Measurements from ENCODE around the gene PAWR. TPM values are rescaled to one million over a fixed set of nuclear protein-coding genes. Genes with fewer than 3 reads are reported as not detected.

PAWR gene
- total and polyA plus RNA-seq, 2 of the 13 experiments (the other 11 are each of a cell fraction or from before 2014, with no cell fraction given) = 29.1 to 36.1 TPM

DNA sequence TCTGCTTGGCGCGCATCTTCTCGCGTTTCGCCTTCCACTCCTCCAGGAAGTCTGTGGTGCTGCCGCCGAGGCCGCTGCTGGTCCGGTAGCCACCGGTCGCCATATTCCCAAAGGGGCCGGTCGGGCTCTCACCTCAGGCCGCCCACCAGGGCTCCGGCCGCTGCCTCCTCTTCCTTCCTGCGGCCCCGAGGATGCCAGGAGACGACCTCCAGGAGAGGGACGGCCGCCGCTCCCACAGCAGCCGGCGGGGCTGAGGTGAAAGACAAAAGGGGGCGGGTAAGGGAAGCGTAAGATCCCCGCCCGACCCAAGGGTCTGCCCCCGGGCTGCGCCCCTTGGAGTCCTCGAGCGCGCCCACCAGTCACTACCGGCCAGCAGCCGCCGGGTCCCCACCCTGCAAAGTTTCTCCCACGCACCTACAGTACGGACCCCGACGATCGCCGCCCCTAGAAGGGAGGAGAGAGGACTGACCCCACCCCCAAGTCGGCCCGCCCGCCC, 574 bp downstream of the PAWR start (continued):
- TF ChIP-seq NAIF1 (CRISPR knock-in tag; IDR thresholded peaks at IDR 0.05; ENCODE audit: borderline replicate concordance) (0 out of 2 replicates have a peak, but pooled peaks have one; percentile 65), XRCC5 (optimal IDR thresholded peaks at IDR 0.05; ENCODE audit: low read length) (peak; percentile 42), SIX4 (CRISPR knock-in tag; IDR thresholded peaks at IDR 0.05) (no peak), POLR2G (IDR thresholded peaks at IDR 0.05; ENCODE audit: low read depth, low read length) (peak; percentile 59), TAF1 (CRISPR knock-in tag; IDR thresholded peaks at IDR 0.05) (peak; percentile 41; the same call in 1 of the 2 replicates), SP2 (CRISPR knock-in tag; IDR thresholded peaks at IDR 0.05) (no peak), SOX13 (IDR thresholded peaks at IDR 0.05) (no peak), SOX13 (CRISPR knock-in tag; conservative IDR thresholded peaks at IDR 0.05 in 1 of 2, IDR thresholded peaks at IDR 0.05 in 1 of 2) (0 out of 4 replicates have a peak, but pooled peaks of 1 of the 2 experiments have one; percentile 3), MBNL3 (CRISPR knock-in tag; conservative IDR thresholded peaks at IDR 0.05) (no peak), AGO2 (optimal IDR thresholded peaks at IDR 0.05; ENCODE audit: low read depth, low read length) (peak; percentile 62), ZFP37 (CRISPR knock-in tag; IDR thresholded peaks at IDR 0.05; ENCODE audit: borderline replicate concordance) (no peak), ZNF333 (CRISPR knock-in tag; IDR thresholded peaks at IDR 0.05; ENCODE audit: borderline replicate concordance) (no peak), NCOA5 (CRISPR knock-in tag; IDR thresholded peaks at IDR 0.05) (no peak), WIZ (CRISPR knock-in tag; IDR thresholded peaks at IDR 0.05) (no peak), RBM39 (IDR thresholded peaks at IDR 0.05; ENCODE audit: low read depth, low read length, poor library complexity, severe bottlenecking) (peak; percentile 79), HOXA9 (CRISPR knock-in tag; IDR thresholded peaks at IDR 0.05; ENCODE audit: borderline replicate concordance) (0 out of 2 replicates have a peak, but pooled peaks have one; percentile 12)
- TF ChIP-seq, protein P1, sequence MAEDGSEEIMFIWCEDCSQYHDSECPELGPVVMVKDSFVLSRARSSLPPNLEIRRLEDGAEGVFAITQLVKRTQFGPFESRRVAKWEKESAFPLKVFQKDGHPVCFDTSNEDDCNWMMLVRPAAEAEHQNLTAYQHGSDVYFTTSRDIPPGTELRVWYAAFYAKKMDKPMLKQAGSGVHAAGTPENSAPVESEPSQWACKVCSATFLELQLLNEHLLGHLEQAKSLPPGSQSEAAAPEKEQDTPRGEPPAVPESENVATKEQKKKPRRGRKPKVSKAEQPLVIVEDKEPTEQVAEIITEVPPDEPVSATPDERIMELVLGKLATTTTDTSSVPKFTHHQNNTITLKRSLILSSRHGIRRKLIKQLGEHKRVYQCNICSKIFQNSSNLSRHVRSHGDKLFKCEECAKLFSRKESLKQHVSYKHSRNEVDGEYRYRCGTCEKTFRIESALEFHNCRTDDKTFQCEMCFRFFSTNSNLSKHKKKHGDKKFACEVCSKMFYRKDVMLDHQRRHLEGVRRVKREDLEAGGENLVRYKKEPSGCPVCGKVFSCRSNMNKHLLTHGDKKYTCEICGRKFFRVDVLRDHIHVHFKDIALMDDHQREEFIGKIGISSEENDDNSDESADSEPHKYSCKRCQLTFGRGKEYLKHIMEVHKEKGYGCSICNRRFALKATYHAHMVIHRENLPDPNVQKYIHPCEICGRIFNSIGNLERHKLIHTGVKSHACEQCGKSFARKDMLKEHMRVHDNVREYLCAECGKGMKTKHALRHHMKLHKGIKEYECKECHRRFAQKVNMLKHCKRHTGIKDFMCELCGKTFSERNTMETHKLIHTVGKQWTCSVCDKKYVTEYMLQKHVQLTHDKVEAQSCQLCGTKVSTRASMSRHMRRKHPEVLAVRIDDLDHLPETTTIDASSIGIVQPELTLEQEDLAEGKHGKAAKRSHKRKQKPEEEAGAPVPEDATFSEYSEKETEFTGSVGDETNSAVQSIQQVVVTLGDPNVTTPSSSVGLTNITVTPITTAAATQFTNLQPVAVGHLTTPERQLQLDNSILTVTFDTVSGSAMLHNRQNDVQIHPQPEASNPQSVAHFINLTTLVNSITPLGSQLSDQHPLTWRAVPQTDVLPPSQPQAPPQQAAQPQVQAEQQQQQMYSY (CRISPR knock-in tag; IDR thresholded peaks at IDR 0.05) = 0 out of 2 replicates have a peak, but pooled peaks have one; percentile 35
- TF ChIP-seq, protein P2, sequence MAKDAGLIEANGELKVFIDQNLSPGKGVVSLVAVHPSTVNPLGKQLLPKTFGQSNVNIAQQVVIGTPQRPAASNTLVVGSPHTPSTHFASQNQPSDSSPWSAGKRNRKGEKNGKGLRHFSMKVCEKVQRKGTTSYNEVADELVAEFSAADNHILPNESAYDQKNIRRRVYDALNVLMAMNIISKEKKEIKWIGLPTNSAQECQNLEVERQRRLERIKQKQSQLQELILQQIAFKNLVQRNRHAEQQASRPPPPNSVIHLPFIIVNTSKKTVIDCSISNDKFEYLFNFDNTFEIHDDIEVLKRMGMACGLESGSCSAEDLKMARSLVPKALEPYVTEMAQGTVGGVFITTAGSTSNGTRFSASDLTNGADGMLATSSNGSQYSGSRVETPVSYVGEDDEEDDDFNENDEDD (CRISPR knock-in tag; IDR thresholded peaks at IDR 0.05; ENCODE audit: borderline replicate concordance) = no peak
- TF ChIP-seq, protein P3, sequence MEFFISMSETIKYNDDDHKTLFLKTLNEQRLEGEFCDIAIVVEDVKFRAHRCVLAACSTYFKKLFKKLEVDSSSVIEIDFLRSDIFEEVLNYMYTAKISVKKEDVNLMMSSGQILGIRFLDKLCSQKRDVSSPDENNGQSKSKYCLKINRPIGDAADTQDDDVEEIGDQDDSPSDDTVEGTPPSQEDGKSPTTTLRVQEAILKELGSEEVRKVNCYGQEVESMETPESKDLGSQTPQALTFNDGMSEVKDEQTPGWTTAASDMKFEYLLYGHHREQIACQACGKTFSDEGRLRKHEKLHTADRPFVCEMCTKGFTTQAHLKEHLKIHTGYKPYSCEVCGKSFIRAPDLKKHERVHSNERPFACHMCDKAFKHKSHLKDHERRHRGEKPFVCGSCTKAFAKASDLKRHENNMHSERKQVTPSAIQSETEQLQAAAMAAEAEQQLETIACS (CRISPR knock-in tag; IDR thresholded peaks at IDR 0.05) = no peak
- TF ChIP-seq, protein P4, sequence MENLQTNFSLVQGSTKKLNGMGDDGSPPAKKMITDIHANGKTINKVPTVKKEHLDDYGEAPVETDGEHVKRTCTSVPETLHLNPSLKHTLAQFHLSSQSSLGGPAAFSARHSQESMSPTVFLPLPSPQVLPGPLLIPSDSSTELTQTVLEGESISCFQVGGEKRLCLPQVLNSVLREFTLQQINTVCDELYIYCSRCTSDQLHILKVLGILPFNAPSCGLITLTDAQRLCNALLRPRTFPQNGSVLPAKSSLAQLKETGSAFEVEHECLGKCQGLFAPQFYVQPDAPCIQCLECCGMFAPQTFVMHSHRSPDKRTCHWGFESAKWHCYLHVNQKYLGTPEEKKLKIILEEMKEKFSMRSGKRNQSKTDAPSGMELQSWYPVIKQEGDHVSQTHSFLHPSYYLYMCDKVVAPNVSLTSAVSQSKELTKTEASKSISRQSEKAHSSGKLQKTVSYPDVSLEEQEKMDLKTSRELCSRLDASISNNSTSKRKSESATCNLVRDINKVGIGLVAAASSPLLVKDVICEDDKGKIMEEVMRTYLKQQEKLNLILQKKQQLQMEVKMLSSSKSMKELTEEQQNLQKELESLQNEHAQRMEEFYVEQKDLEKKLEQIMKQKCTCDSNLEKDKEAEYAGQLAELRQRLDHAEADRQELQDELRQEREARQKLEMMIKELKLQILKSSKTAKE (CRISPR knock-in tag; IDR thresholded peaks at IDR 0.05; ENCODE audit: borderline replicate concordance) = no peak
- TF ChIP-seq, protein P5, sequence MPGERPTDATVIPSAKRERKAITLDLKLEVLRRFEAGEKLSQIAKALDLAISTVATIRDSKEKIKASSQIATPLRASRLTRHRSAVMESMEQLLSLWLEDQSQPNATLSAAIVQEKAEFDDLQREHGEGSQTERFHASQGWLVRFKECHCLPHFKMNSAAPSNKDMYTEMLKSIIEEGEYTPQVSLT (CRISPR knock-in tag; IDR thresholded peaks at IDR 0.05; ENCODE audit: borderline replicate concordance, low read depth) = no peak; the same call in 1 of the 2 replicates
